Neural cell (in vitro differentiated cells): ENCODE results near the gene CNNM2. TPM values are rescaled to one million over a fixed set of nuclear protein-coding genes. Genes with fewer than 3 reads are reported as not detected.

Experiments used
- H2AFZ ChIP-seq: fragments of 200-600, 300-800 bp; sonication (generic), shearing (Covaris generic); 2 replicates; pipeline ENCODE4 v1.6.0; 2014; ENCODE audit warnings: low read depth, mild to moderate bottlenecking, antibody characterized with exemption, low read length, moderate library complexity
- H3F3A ChIP-seq: fragments of 200-600 bp; shearing (Covaris generic); 2 replicates; pipeline ENCODE4 v1.6.1; 2016; ENCODE audit warnings: mild to moderate bottlenecking, moderate library complexity, mixed read lengths, antibody characterized with exemption, low read length; ENCODE audit not compliant: insufficient read depth, poor library complexity, severe bottlenecking
- H3K27ac ChIP-seq: fragments of 200-600, 300-800 bp; sonication (generic), shearing (Covaris generic); 2 replicates; pipeline ENCODE4 v1.5.1; 2014; ENCODE audit warnings: mild to moderate bottlenecking, low read length, moderate library complexity
- H3K27me3 ChIP-seq: fragments of 300-800, 200-600 bp; sonication (generic), shearing (Covaris generic); 2 replicates; pipeline ENCODE4 v1.6.0; 2014; ENCODE audit warnings: mild to moderate bottlenecking, low read depth, low read length, moderate library complexity; ENCODE audit not compliant: insufficient read depth
- H3K36me3 ChIP-seq: fragments of 300-800, 200-600 bp; sonication (generic), shearing (Covaris generic); 2 replicates; pipeline ENCODE4 v1.5.1; 2014; ENCODE audit warnings: mild to moderate bottlenecking, antibody characterized with exemption, low read length, moderate library complexity; ENCODE audit not compliant: insufficient read depth
- H3K4me2 ChIP-seq: fragments of 300-800, 200-600 bp; sonication (generic), shearing (Covaris generic); 2 replicates; pipeline ENCODE4 v1.6.0; 2014; ENCODE audit warnings: mild to moderate bottlenecking, low read length
- H3K4me3 ChIP-seq: fragments of 300-800, 200-600 bp; sonication (generic), shearing (Covaris generic); 2 replicates; pipeline ENCODE4 v1.5.1; 2014; ENCODE audit warnings: mild to moderate bottlenecking, low read length, moderate library complexity
- H3K79me2 ChIP-seq: fragments of 200-600 bp; shearing (Covaris generic); replicated peaks from 2 replicates; pipeline ENCODE4 v1.6.0; 2014; ENCODE audit warnings: mild to moderate bottlenecking, low read length, moderate library complexity; ENCODE audit not compliant: insufficient read depth
- H3K9ac ChIP-seq: fragments of 300-800, 200-600 bp; sonication (generic), shearing (Covaris generic); 2 replicates; pipeline ENCODE4 v1.6.1; 2016; ENCODE audit warnings: mild to moderate bottlenecking, low read length, mixed read lengths
- H3K9me2 ChIP-seq: fragments of 200-600 bp; shearing (Covaris generic); 2 replicates; pipeline ENCODE4 v1.6.1; 2016; ENCODE audit warnings: mild to moderate bottlenecking, low read length, mixed read lengths; ENCODE audit not compliant: insufficient read depth
- H3K9me3 ChIP-seq: fragments of 200-600, 300-800 bp; sonication (generic), shearing (Covaris generic); 2 replicates; pipeline ENCODE4 v1.6.1; 2016; ENCODE audit warnings: mild to moderate bottlenecking, mixed run types, low read length, moderate library complexity, mixed read lengths
- H4K20me1 ChIP-seq: fragments of 200-600 bp; shearing (Covaris generic); 2 replicates; pipeline ENCODE4 v1.6.1; 2016; ENCODE audit warnings: mild to moderate bottlenecking, mixed run types; ENCODE audit not compliant: insufficient read depth
- CTCF ChIP-seq: fragments of 450-650 bp; IDR thresholded peaks from 2 replicates; pipeline ENCODE4 v1.5.1; 2014; ENCODE audit warnings: antibody characterized with exemption, mild to moderate bottlenecking, moderate library complexity; ENCODE audit not compliant: poor library complexity, severe bottlenecking
- EP300 ChIP-seq: fragments of 450-650 bp; conservative IDR thresholded peaks from 2 replicates; pipeline ENCODE4 v1.6.1; 2014; ENCODE audit warnings: antibody characterized with exemption, mild to moderate bottlenecking, moderate library complexity; ENCODE audit not compliant: poor library complexity, severe bottlenecking
- EZH2 ChIP-seq: fragments of 200-600, 300-800 bp; shearing (Covaris generic), sonication (generic); IDR thresholded peaks from 2 replicates; pipeline ENCODE4 v1.6.1; 2014; ENCODE audit warnings: antibody characterized with exemption, low read length, borderline replicate concordance, mild to moderate bottlenecking; ENCODE audit not compliant: insufficient read depth, poor library complexity, severe bottlenecking
- MXI1 ChIP-seq: fragments of 450-650 bp; conservative IDR thresholded peaks from 2 replicates; pipeline ENCODE4 v1.6.1; 2014; ENCODE audit warnings: antibody characterized with exemption, mild to moderate bottlenecking; ENCODE audit not compliant: poor library complexity, severe bottlenecking
- POLR2AphosphoS5 ChIP-seq: IDR thresholded peaks from 2 replicates; pipeline ENCODE4 v1.6.1; 2012
- RAD21 ChIP-seq: fragments of 450-650 bp; conservative IDR thresholded peaks from 2 replicates; pipeline ENCODE4 v1.6.1; 2014; ENCODE audit warnings: antibody characterized with exemption, mild to moderate bottlenecking, moderate library complexity
- REST ChIP-seq: IDR thresholded peaks from 2 replicates; pipeline ENCODE4 v1.6.1; 2012; ENCODE audit warnings: borderline replicate concordance
- SMC3 ChIP-seq: fragments of 450-650 bp; conservative IDR thresholded peaks from 2 replicates; pipeline ENCODE4 v1.6.1; 2014; ENCODE audit warnings: antibody characterized with exemption, mild to moderate bottlenecking, moderate library complexity; ENCODE audit not compliant: poor library complexity
- TAF1 ChIP-seq: IDR thresholded peaks from 2 replicates; pipeline ENCODE4 v1.6.1; 2012; ENCODE audit warnings: low read depth
- polyA plus RNA-seq: library from polyadenylated mRNA; depleted of rRNA; stranded (reverse); fragments of >200 nt; gene quantifications from 2 replicates; pipeline ENCODE4 v1.2.3, GENCODE V29; 2014

The CNNM2 gene
- polyA plus RNA-seq, 1 donor from 2014 or later = 5.0 TPM

GRCh38 chr10:103072891-103073290 lies 154.8 kb downstream of the CNNM2 start:
- Histone ChIP-seq H3K36me3 (no peaks in the 10 kb centered on the region), H3K27ac (no peak overlapping the region), H3K79me2 (no peaks in the 10 kb centered on the region), H3K4me3 (no peak overlapping the region), H3K9ac (no peak overlapping the region), H3K27me3 (no peaks in the 10 kb centered on the region), H4K20me1 (no peaks in the 10 kb centered on the region), H3K9me3 (no peaks in the 10 kb centered on the region), H3F3A (no peaks in the 10 kb centered on the region), H3K4me2 (no peak overlapping the region), H3K9me2 (no peaks in the 10 kb centered on the region), H2AFZ (no peak overlapping the region)
- TF ChIP-seq EZH2 = no peak
- TF ChIP-seq CTCF = no peak
- no peak for TF ChIP-seq POLR2AphosphoS5
- no peak for TF ChIP-seq SMC3
- TF ChIP-seq MXI1 = no peak
- TF ChIP-seq RAD21 = no peak
- no peak for TF ChIP-seq EP300

GRCh38 chr10:103077020-103077419 lies 158.9 kb downstream of the CNNM2 start:
- Histone ChIP-seq H3K79me2 (no peaks in the 10 kb centered on the region), H2AFZ (no peak overlapping the region), H3K36me3 (no peaks in the 10 kb centered on the region), H4K20me1 (no peaks in the 10 kb centered on the region), H3K27ac (no peak overlapping the region), H3K9me2 (no peaks in the 10 kb centered on the region), H3K9ac (no peak overlapping the region), H3K27me3 (no peaks in the 10 kb centered on the region), H3K9me3 (no peaks in the 10 kb centered on the region), H3K4me2 (no peak overlapping the region), H3K4me3 (no peak overlapping the region), H3F3A (no peaks in the 10 kb centered on the region)
- TF ChIP-seq RAD21 = no peak
- TF ChIP-seq TAF1 = no peak
- no peak for TF ChIP-seq EZH2
- TF ChIP-seq MXI1 = no peak
- TF ChIP-seq EP300 = no peak
- TF ChIP-seq POLR2AphosphoS5 = no peak
- TF ChIP-seq CTCF = no peak
- no peak for TF ChIP-seq SMC3
- no peak for TF ChIP-seq REST
